GM12878 (cell line): Measurements from ENCODE around the gene SNRPD1. TPM values are rescaled to one million over a fixed set of nuclear protein-coding genes. Genes with fewer than 3 reads are reported as not detected.
A peak's percentile ranks its signal among the peaks of the same experiment; 100 is the strongest.

Source experiments
- ATAC-seq: fragments of 200-7000 bp; cut with Tn5 transposase; 3 replicates; pipeline ENCODE4 v1.9.1; 2020; ENCODE audit warnings: mild to moderate bottlenecking, moderate library complexity
- BruUV-seq: library from RNA; stranded (reverse); fragments of 400-500 nt; replicated peaks from 2 replicates; lab custom pipeline; 2021; lab: Mats Ljungman, UMichigan
- CTCF ChIA-PET: fragments of 300-600 bp; sonication (Branson Sonifier 250); formaldehyde crosslinking; extraction: SDS; loops from one replicate; lab custom pipeline; 2021; ENCODE audit warnings: inconsistent platforms; lab: Yijun Ruan, JAX
- POLR2A ChIA-PET: fragments of 350-600 bp; formaldehyde crosslinking; extraction: SDS; loops from one replicate; lab custom pipeline; 2021; ENCODE audit warnings: inconsistent platforms; lab: Charles Lee
- RAD21 ChIA-PET: fragments of 300-600 bp; sonication (Branson Sonifier 250); formaldehyde crosslinking; loops from one replicate; lab custom pipeline; 2023; ENCODE audit warnings: antibody characterized with exemption; ENCODE audit not compliant: unreplicated experiment; lab: Charles Lee
- SMC1A ChIA-PET: fragments of 300-600 bp; sonication (Branson Sonifier 250); formaldehyde crosslinking; loops from one replicate; lab custom pipeline; 2023; ENCODE audit not compliant: unreplicated experiment, uncharacterized antibody; lab: Charles Lee
- DNase-seq: peaks from one replicate; pipeline ENCODE4 v3.0.0-alpha.2; 2011; ENCODE audit warnings: low read depth, low spot score
- FAIRE-seq: peaks from 3 replicates; lab custom pipeline; 2011; peaks lifted over from hg19 to GRCh38; lab: Jason Lieb, UNC
- H2AFZ ChIP-seq: 2 replicates; pipeline ENCODE4 v1.6.0; 2011; ENCODE audit warnings: low read depth, low read length, control low read depth; ENCODE audit not compliant: control insufficient read depth
- H3K27ac ChIP-seq: 2 replicates; pipeline ENCODE4 v1.5.1; 2011; ENCODE audit warnings: control low read depth; ENCODE audit not compliant: control insufficient read depth, insufficient read depth
- H3K27me3 ChIP-seq, 2 experiments: replicated peaks in 1 of 2; 2 replicates each; pipeline versions ENCODE4 v1.6.0 to v1.6.1; 2011; ENCODE audit warnings: low read length in 1 of 2; ENCODE audit not compliant: control insufficient read depth in 2 of 2, insufficient read depth in 2 of 2
- H3K36me3 ChIP-seq, 2 experiments: 2 replicates each; pipeline ENCODE4 v1.5.1; 2011; ENCODE audit warnings: low read length in 1 of 2; ENCODE audit not compliant: control insufficient read depth in 2 of 2, insufficient read depth in 2 of 2
- H3K4me1 ChIP-seq: 2 replicates; pipeline ENCODE4 v1.6.1; 2011; ENCODE audit warnings: mild to moderate bottlenecking, low read length, moderate library complexity, mixed read lengths; ENCODE audit not compliant: control insufficient read depth, insufficient read depth
- H3K4me2 ChIP-seq: 2 replicates; pipeline ENCODE4 v1.6.0; 2011; ENCODE audit warnings: control low read depth; ENCODE audit not compliant: control insufficient read depth, insufficient read depth
- H3K4me3 ChIP-seq: fragments of 200-600 bp; sonication (generic); 2 replicates; pipeline ENCODE4 v1.5.1; 2016
- H3K79me2 ChIP-seq: 2 replicates; pipeline ENCODE4 v1.6.0; 2011; ENCODE audit warnings: low read length; ENCODE audit not compliant: control insufficient read depth, insufficient read depth
- H3K9ac ChIP-seq: 2 replicates; pipeline ENCODE4 v1.8.0; 2011; ENCODE audit warnings: low read length, control low read depth, mixed read lengths; ENCODE audit not compliant: control insufficient read depth, insufficient read depth
- H3K9me3 ChIP-seq: replicated peaks from 3 replicates; pipeline ENCODE4 v1.5.1; 2011; ENCODE audit warnings: mild to moderate bottlenecking, low read length; ENCODE audit not compliant: control insufficient read depth, insufficient read depth
- H4K20me1 ChIP-seq: 2 replicates; pipeline ENCODE4 v1.6.0; 2011; ENCODE audit not compliant: control insufficient read depth, insufficient read depth
- CBFB ChIP-seq: IDR thresholded peaks from 2 replicates; pipeline ENCODE4 v1.6.1; 2016; ENCODE audit warnings: antibody characterized with exemption, low read depth
- CBX5 ChIP-seq: sonication (generic); IDR thresholded peaks from 2 replicates; pipeline ENCODE4 v1.6.1; 2016; ENCODE audit warnings: low read depth, moderate library complexity, mild to moderate bottlenecking, inconsistent platforms
- CHD2 ChIP-seq: IDR thresholded peaks from 2 replicates; pipeline ENCODE4 v1.6.1; 2011; ENCODE audit warnings: low read depth, low read length, improper control_type of control experiment, borderline replicate concordance
- DPF2 ChIP-seq: fragments of 450-650 bp; IDR thresholded peaks from 2 replicates; pipeline ENCODE4 v1.6.1; 2017; ENCODE audit warnings: mild to moderate bottlenecking
- EGR1 ChIP-seq, 2 experiments: IDR thresholded peaks; 1 replicate in 1 of 2; 2 replicates in 1 of 2; pipeline ENCODE4 v1.6.1; 2011 to 2012; ENCODE audit warnings: low read depth in 2 of 2, low read length in 2 of 2, borderline replicate concordance in 1 of 2, mild to moderate bottlenecking in 1 of 2, moderate library complexity in 1 of 2
- GABPA ChIP-seq: IDR thresholded peaks from 2 replicates; pipeline ENCODE4 v1.6.1; 2014; ENCODE audit warnings: antibody characterized with exemption, low read depth, mild to moderate bottlenecking, inconsistent platforms
- IKZF1 ChIP-seq: fragments of 450-650 bp; conservative IDR thresholded peaks from 2 replicates; pipeline ENCODE4 v1.6.1; 2017; ENCODE audit warnings: antibody characterized with exemption, mild to moderate bottlenecking
- SREBF2 ChIP-seq: IDR thresholded peaks from 2 replicates; pipeline ENCODE4 v1.6.1; 2012; ENCODE audit warnings: mild to moderate bottlenecking, low read length
- SUZ12 ChIP-seq: fragments of 200-600 bp; sonication (generic); IDR thresholded peaks from one replicate; pipeline ENCODE4 v1.6.1; 2018; ENCODE audit warnings: antibody characterized with exemption, mild to moderate bottlenecking; ENCODE audit not compliant: unreplicated experiment
- TARDBP ChIP-seq: IDR thresholded peaks from 2 replicates; pipeline ENCODE4 v1.6.1; 2016; ENCODE audit warnings: borderline replicate concordance
- TCF12 ChIP-seq: IDR thresholded peaks from 2 replicates; pipeline ENCODE4 v1.6.1; 2011; ENCODE audit warnings: low read depth, mild to moderate bottlenecking, low read length
- WRNIP1 ChIP-seq: IDR thresholded peaks from 2 replicates; pipeline ENCODE4 v1.6.1; 2011; ENCODE audit warnings: low read depth, low read length, improper control_type of control experiment, borderline replicate concordance
- WGBS: methylation state at CpG from one replicate; pipeline ENCODE4 v1.1.6; 2016; ENCODE audit warnings: low lambda C conversion rate; ENCODE audit not compliant: insufficient replicate concordance, insufficient coverage; ENCODE audit errors: missing lambda C conversion rate; 5-methylcytosine and 5-hydroxymethylcytosine counted together
- in situ Hi-C: fragments of 300-500 bp; cut with MboI; formaldehyde crosslinking; loops from 9 replicates; pipeline ENCODE4 v1.14.3; 2018; ENCODE audit warnings: mixed read lengths
- intact Hi-C: fragments of 100-400 bp; cut with micrococcal nuclease; formaldehyde crosslinking; loops from one replicate; pipeline ENCODE4 v1.14.2; 2022; ENCODE audit not compliant: unreplicated experiment
- polyA plus RNA-seq, 11 experiments: library from polyadenylated mRNA; depleted of rRNA in 4 of 11; unstranded in 6 of 11; stranded (reverse) in 5 of 11; fragments of >200 nt; fragmentation: Nextera tagmentation in 4 of 11; fragmentation: Illumina TruSeq in 1 of 11; extraction: Ambion mirVana in 4 of 11; extraction: Trizol in 1 of 11; gene quantifications; 1 replicate in 1 of 11; 2 replicates in 10 of 11; pipeline versions ENCODE4 v1.2.1 to v1.2.3, GENCODE V29; 2011 to 2016; ENCODE audit warnings: inconsistent platforms in 2 of 11, missing spikeins in 2 of 11, low read depth in 1 of 11
- total RNA-seq, 4 experiments: library from RNA; depleted of rRNA in 3 of 4; stranded (reverse); fragments of >200 nt in 3 of 4; fragmentation: Illumina TruSeq in 1 of 4; extraction: Trizol in 1 of 4; gene quantifications; 2 replicates each; pipeline versions ENCODE4 v1.2.1 to v1.2.3, GENCODE V29; 2013 to 2021
- TF ChIP-seq, protein P1 (sequence below): IDR thresholded peaks from 2 replicates; pipeline ENCODE4 v1.6.1; 2011; ENCODE audit warnings: borderline replicate concordance, low read depth, mild to moderate bottlenecking, moderate library complexity, mixed read lengths, low read length; ENCODE audit not compliant: insufficient read depth; ENCODE audit errors: extremely low read length
- TF ChIP-seq, protein P2 (sequence below): fragments of 450-650 bp; IDR thresholded peaks from 2 replicates; pipeline ENCODE4 v1.6.1; 2017; ENCODE audit warnings: mild to moderate bottlenecking, moderate library complexity
- TF ChIP-seq, protein P3 (sequence below): fragments of 150-350 bp; IDR thresholded peaks from 2 replicates; pipeline ENCODE4 v1.6.1; 2014; ENCODE audit warnings: mild to moderate bottlenecking, low read depth, low read length

SNRPD1 gene
- total and polyA plus RNA-seq, 10 of the 15 experiments (the other 5 are each of a cell fraction or from before 2014, with no cell fraction given) = 52.6 to 866 (median 227) TPM

DNA sequence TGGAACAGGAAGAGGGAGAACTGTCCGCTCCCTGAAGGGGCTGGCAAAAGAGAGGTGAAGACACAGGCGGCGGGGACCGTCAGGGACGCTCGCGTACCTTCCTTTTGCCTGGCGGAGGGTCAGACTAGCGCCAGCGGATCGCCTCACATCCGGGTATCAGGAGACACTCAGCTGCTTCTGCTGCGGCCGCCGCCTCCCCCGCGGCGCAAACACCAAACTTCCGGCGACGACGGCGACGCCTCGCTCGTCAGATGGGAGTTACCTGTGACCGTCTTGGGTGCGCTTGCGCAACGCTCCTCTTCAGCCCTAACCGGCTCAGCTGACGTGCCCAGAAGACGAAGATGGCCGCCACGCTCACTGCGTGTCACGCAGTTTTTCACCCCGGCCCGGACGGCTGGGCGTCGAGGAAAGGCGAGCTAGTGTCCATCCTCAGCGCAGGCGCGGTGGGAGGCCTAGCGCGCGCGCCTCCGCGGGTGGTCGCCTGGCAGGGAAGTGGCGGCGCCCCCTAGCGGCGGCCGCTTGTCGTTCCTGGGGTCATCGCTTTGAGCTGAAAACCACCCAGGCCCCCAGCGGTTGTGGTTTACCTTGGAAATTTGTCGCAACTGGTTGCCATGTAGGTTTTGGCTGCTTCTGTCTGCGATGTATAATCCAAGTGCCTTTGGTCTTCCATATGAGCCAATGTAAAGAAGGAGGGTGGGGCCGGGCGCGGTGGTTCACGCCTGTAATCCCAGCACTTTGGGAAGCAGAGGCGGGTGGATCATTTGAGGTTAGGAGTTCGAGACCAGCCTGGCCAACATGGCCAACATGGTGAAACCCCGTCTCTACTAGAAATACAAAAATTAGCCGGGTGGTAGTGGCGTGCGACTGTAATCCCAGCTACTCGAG, 11.3 kb upstream of the SNRPD1 start, which contains the start of gene ESCO1:
TSS of gene ESCO1 (minus strand) at position 179 of the 885 bp plus-strand sequence. CDS start 25,861 bp downstream, outside the sequence.
- TSS peak; percentile 94 for BruUV-seq
- CTCF ChIA-PET = interaction anchor here (0.6 to 9.4 kb wide), 34 partner anchors 10 to 1336 kb away, joined by 3 to 173 read pairs (median 4); partner anchors contain the start of genes ABHD3, MIB1 and SNRPD1
- intact Hi-C loops = loop anchor here (5.0 kb wide), 1 partner anchor 87 kb away; no protein-coding TSS in a partner anchor
- peak within 1 kb of the TSS; percentile 76 for H3K4me3 ChIP-seq
- FAIRE-seq (peak; percentile 92), ATAC-seq (peak; percentile 90), DNase-seq (peak; percentile 95)
- SMC1A ChIA-PET = interaction anchor here (0.6 to 2.8 kb wide), 9 partner anchors 9 to 250 kb away, joined by 3 to 17 read pairs (median 3); partner anchors contain the start of gene SNRPD1
- no peaks in the 10 kb centered on the region for H3K27me3 ChIP-seq
- in situ Hi-C loops = loop anchor here (25.0 kb wide), 2 partner anchors 538 to 1862 kb away; partner anchors contain the start of gene RIOK3
- peak within 1 kb of the TSS; percentile 90 for H3K27ac ChIP-seq
- 10% methylated on average over 68 of the region's 74 CpGs for WGBS
- peak within 1 kb of the TSS; percentile 89 for H3K9ac ChIP-seq
- H3K79me2 ChIP-seq = peaks cover 39% of the 10 kb centered on the region
- no peaks in the 10 kb centered on the region for H4K20me1 ChIP-seq
- peak within 1 kb of the TSS; percentile 98 for H2AFZ ChIP-seq
- POLR2A ChIA-PET = interaction anchor here (0.5 to 2.4 kb wide), 7 partner anchors 9 to 206 kb away, joined by 3 to 19 read pairs (median 3); partner anchors contain the start of gene SNRPD1
- H3K4me2 ChIP-seq = peak within 1 kb of the TSS; percentile 89
- RAD21 ChIA-PET = interaction anchor here (0.5 to 3.0 kb wide), 7 partner anchors 12 to 143 kb away, joined by 3 to 17 read pairs (median 4); partner anchors contain the start of genes ABHD3, MIB1 and SNRPD1
- H3K36me3 ChIP-seq = no peaks in the 10 kb centered on the region
- H3K9me3 ChIP-seq = no peaks in the 10 kb centered on the region
- peaks cover 27% of the 10 kb centered on the region for H3K4me1 ChIP-seq
- 0 out of 2 replicates have a peak, but pooled peaks have one; percentile 62 for TF ChIP-seq WRNIP1
- TF ChIP-seq, protein P1, sequence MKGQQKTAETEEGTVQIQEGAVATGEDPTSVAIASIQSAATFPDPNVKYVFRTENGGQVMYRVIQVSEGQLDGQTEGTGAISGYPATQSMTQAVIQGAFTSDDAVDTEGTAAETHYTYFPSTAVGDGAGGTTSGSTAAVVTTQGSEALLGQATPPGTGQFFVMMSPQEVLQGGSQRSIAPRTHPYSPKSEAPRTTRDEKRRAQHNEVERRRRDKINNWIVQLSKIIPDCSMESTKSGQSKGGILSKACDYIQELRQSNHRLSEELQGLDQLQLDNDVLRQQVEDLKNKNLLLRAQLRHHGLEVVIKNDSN = peak; percentile 31
- TF ChIP-seq, protein P2, sequence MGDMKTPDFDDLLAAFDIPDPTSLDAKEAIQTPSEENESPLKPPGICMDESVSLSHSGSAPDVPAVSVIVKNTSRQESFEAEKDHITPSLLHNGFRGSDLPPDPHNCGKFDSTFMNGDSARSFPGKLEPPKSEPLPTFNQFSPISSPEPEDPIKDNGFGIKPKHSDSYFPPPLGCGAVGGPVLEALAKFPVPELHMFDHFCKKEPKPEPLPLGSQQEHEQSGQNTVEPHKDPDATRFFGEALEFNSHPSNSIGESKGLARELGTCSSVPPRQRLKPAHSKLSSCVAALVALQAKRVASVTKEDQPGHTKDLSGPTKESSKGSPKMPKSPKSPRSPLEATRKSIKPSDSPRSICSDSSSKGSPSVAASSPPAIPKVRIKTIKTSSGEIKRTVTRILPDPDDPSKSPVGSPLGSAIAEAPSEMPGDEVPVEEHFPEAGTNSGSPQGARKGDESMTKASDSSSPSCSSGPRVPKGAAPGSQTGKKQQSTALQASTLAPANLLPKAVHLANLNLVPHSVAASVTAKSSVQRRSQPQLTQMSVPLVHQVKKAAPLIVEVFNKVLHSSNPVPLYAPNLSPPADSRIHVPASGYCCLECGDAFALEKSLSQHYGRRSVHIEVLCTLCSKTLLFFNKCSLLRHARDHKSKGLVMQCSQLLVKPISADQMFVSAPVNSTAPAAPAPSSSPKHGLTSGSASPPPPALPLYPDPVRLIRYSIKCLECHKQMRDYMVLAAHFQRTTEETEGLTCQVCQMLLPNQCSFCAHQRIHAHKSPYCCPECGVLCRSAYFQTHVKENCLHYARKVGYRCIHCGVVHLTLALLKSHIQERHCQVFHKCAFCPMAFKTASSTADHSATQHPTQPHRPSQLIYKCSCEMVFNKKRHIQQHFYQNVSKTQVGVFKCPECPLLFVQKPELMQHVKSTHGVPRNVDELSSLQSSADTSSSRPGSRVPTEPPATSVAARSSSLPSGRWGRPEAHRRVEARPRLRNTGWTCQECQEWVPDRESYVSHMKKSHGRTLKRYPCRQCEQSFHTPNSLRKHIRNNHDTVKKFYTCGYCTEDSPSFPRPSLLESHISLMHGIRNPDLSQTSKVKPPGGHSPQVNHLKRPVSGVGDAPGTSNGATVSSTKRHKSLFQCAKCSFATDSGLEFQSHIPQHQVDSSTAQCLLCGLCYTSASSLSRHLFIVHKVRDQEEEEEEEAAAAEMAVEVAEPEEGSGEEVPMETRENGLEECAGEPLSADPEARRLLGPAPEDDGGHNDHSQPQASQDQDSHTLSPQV = peak; percentile 91
- peak; percentile 73 for TF ChIP-seq DPF2
- peak; percentile 78 for TF ChIP-seq GABPA
- peak; percentile 20; the same call in 1 of the 2 replicates for TF ChIP-seq CBX5
- TF ChIP-seq TARDBP = 0 out of 2 replicates have a peak, but pooled peaks have one; percentile 64
- TF ChIP-seq EGR1 (IDR thresholded peaks at IDR 0.05; ENCODE audit: borderline replicate concordance in 1 of 2, low read depth in 2 of 2, low read length in 2 of 2) = peak; percentile 39 to 88
- TF ChIP-seq TCF12 = peak; percentile 52; the same call in 1 of the 2 replicates
- TF ChIP-seq CBFB = peak; percentile 60; the same call in 1 of the 2 replicates
- TF ChIP-seq CHD2 = peak; percentile 68
- TF ChIP-seq IKZF1 = peak; percentile 91
- 0 out of 2 replicates have a peak, but pooled peaks have one; percentile 25 for TF ChIP-seq SREBF2
- no peak for TF ChIP-seq SUZ12
- TF ChIP-seq, protein P3, sequence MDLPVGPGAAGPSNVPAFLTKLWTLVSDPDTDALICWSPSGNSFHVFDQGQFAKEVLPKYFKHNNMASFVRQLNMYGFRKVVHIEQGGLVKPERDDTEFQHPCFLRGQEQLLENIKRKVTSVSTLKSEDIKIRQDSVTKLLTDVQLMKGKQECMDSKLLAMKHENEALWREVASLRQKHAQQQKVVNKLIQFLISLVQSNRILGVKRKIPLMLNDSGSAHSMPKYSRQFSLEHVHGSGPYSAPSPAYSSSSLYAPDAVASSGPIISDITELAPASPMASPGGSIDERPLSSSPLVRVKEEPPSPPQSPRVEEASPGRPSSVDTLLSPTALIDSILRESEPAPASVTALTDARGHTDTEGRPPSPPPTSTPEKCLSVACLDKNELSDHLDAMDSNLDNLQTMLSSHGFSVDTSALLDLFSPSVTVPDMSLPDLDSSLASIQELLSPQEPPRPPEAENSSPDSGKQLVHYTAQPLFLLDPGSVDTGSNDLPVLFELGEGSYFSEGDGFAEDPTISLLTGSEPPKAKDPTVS = 0 out of 2 replicates have a peak, but pooled peaks have one; percentile 51
